Lower lobe of right lung (tissue), 2 donors: Measurements from ENCODE around the gene DGKK. TPM values are rescaled to one million over a fixed set of nuclear protein-coding genes. Genes with fewer than 3 reads are reported as not detected.

Experiments
- ATAC-seq, 2 donors: fragments of 200-7000 bp; cut with Tn5 transposase; one replicate each; pipeline ENCODE4 v1.9.1; 2020 to 2022; ENCODE audit warnings: mild to moderate bottlenecking in 2 of 2, moderate library complexity in 2 of 2
- DNase-seq: peaks from one replicate; pipeline ENCODE4 v3.0.0-alpha.2; 2020
- H3K27ac ChIP-seq: fragments of 200-600 bp; one replicate; pipeline ENCODE4 v1.8.0; 2022
- H3K27me3 ChIP-seq: fragments of 200-600 bp; one replicate; pipeline ENCODE4 v1.8.0; 2022; ENCODE audit warnings: low read depth
- H3K36me3 ChIP-seq: fragments of 200-600 bp; one replicate; pipeline ENCODE4 v1.8.0; 2022; ENCODE audit warnings: mild to moderate bottlenecking
- H3K4me1 ChIP-seq: fragments of 200-600 bp; one replicate; pipeline ENCODE4 v1.8.0; 2022
- H3K4me3 ChIP-seq: fragments of 200-600 bp; one replicate; pipeline ENCODE4 v1.8.0; 2022; ENCODE audit warnings: mild to moderate bottlenecking
- H3K9me3 ChIP-seq: fragments of 200-600 bp; one replicate; pipeline ENCODE4 v1.8.0; 2022
- intact Hi-C: fragments of 100-400 bp; cut with DNase I; formaldehyde crosslinking; loops from one replicate; pipeline ENCODE4 v1.11.0; 2022
- total RNA-seq: library from RNA; stranded (reverse); fragmentation: NEBNext Ultra II Directional; extraction: Animal tissue kit (Norgen Biotek cat#: 25700); gene quantifications from one replicate; pipeline ENCODE4 v1.2.1, GENCODE V29; 2021
- TF ChIP-seq, protein P1 (sequence below): fragments of 200-600 bp; IDR thresholded peaks from one replicate; pipeline ENCODE4 v1.8.0; 2022; ENCODE audit warnings: antibody characterized with exemption, mild to moderate bottlenecking
- donor health status: DM: no; HTN: yes; CAD: no; lungs with severe emphysema.

Gene DGKK
- total RNA-seq, 1 donor from 2014 or later: 0.21 TPM

- DNase-seq (no peak), ATAC-seq (no peak)
- Histone ChIP-seq H3K36me3 (no peaks in the 10 kb centered on the region), H3K4me3 (no peak overlapping the region), H3K4me1 (no peaks in the 10 kb centered on the region), H3K27me3 (no peaks in the 10 kb centered on the region), H3K27ac (no peak overlapping the region), H3K9me3 (no peaks in the 10 kb centered on the region)
- intact Hi-C loops: no loop called here
- TF ChIP-seq, protein P1, sequence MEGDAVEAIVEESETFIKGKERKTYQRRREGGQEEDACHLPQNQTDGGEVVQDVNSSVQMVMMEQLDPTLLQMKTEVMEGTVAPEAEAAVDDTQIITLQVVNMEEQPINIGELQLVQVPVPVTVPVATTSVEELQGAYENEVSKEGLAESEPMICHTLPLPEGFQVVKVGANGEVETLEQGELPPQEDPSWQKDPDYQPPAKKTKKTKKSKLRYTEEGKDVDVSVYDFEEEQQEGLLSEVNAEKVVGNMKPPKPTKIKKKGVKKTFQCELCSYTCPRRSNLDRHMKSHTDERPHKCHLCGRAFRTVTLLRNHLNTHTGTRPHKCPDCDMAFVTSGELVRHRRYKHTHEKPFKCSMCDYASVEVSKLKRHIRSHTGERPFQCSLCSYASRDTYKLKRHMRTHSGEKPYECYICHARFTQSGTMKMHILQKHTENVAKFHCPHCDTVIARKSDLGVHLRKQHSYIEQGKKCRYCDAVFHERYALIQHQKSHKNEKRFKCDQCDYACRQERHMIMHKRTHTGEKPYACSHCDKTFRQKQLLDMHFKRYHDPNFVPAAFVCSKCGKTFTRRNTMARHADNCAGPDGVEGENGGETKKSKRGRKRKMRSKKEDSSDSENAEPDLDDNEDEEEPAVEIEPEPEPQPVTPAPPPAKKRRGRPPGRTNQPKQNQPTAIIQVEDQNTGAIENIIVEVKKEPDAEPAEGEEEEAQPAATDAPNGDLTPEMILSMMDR: no peak
These were observed 37.8 kb downstream of the DGKK start for GRCh38 chrX:50432829-50433289.

DNA sequence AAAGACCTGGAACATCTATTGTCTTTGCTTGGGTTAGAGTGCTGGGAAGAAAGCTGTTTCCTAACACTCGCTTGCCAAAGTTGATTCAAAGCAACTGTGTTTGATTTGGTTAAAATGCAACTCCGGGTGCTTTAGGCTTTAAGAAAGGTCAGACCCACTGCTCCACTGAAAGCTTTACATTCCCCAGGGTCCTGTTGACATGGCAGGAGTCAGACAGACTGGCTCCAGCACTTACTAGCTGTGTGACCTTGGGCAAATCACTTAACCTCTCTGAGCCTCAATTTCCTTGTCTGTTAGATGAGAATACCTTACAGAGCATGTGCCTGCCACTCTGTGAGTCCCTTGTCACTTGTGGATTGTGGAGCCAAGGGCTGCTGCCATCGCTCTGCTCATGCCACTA lies 39.0 kb downstream of the DGKK start:
- Histone ChIP-seq H3K36me3 (no peaks in the 10 kb centered on the region), H3K27me3 (no peaks in the 10 kb centered on the region), H3K4me3 (no peak overlapping the region), H3K4me1 (no peaks in the 10 kb centered on the region), H3K9me3 (no peaks in the 10 kb centered on the region), H3K27ac (no peak overlapping the region)
- TF ChIP-seq, protein P1: no peak
- DNase-seq: no peak
- no peak for ATAC-seq
- intact Hi-C loops: no loop called here

- no peaks in the 10 kb centered on the region for H3K27me3 ChIP-seq
- TF ChIP-seq, protein P1: no peak
- no peaks in the 10 kb centered on the region for H3K9me3 ChIP-seq
These were observed 39.6 kb downstream of the DGKK start for GRCh38 chrX:50430917-50431575.

DNA sequence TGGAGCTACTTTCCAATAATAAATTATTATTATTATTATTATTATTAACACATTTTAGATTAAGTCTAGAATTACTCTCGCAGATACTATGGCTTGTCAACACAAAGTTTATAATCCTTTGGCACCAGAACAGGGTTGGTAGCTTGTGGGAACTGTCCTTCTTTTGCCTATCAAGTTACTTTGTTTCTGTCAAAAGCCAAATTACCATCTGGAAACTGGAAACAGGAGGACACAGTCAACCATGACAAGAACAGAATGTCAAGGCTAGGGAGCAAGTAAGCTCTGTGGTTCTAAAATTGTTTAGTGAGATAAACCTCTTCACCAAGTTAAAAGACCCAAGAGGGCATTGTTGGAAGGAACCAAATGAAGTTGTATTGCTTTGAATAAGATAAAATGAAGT lies 42.5 kb downstream of the DGKK start:
- intact Hi-C loops: no loop called here
- no peaks in the 10 kb centered on the region for H3K27me3 ChIP-seq

More at GRCh38 chrX:50430917-50431575, 39.6 kb downstream of the DGKK start:
- Histone ChIP-seq H3K4me3 (no peak overlapping the region), H3K36me3 (no peaks in the 10 kb centered on the region), H3K4me1 (no peaks in the 10 kb centered on the region), H3K27ac (no peak overlapping the region)
- no peak for ATAC-seq
- intact Hi-C loops: no loop called here
- DNase-seq: no peak

GRCh38 chrX:50407976-50408375 lies 62.6 kb downstream of the DGKK start:
- no peaks in the 10 kb centered on the region for H3K36me3 ChIP-seq
- no peak overlapping the region for H3K4me3 ChIP-seq
- TF ChIP-seq, protein P1: no peak
- DNase-seq: no peak
- no peak for ATAC-seq
- H3K4me1 ChIP-seq: no peaks in the 10 kb centered on the region
- H3K9me3 ChIP-seq: no peaks in the 10 kb centered on the region
- no peaks in the 10 kb centered on the region for H3K27me3 ChIP-seq
- intact Hi-C loops: no loop called here
- no peak overlapping the region for H3K27ac ChIP-seq

More for the DNA sequence above, 42.5 kb downstream of the DGKK start:
- Histone ChIP-seq H3K27ac (no peak overlapping the region), H3K4me1 (no peaks in the 10 kb centered on the region), H3K9me3 (no peaks in the 10 kb centered on the region), H3K36me3 (no peaks in the 10 kb centered on the region), H3K4me3 (no peak overlapping the region)
- ATAC-seq: no peak
- TF ChIP-seq, protein P1: no peak
- DNase-seq: no peak
